Measurements from ENCODE around the gene KDM5A. TPM values are rescaled to one million over a fixed set of nuclear protein-coding genes. Genes with fewer than 3 reads are reported as not detected.

The KDM5A gene
- total RNA-seq, 1 experiment from 2014 or later: 56.9 TPM

DNA sequence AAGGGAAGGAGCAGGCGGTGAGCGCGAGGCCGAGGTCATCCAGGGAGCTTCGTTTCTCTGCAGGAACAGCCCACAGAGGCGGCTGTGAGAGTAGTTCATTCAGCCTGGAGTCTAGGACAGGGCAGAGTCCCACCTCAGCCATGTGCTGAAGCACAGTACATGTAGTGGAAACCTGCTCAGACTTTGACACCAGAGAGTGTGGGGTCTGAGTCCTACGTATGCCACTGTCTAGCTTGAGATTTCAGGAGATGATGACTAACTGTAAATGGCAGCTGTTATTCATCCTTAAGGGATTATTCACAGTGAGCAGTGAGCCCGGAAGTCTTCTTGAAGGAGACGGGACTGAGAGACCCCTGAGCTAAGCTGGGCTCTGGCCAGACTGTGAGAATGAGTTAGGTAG, 125.5 kb downstream of the KDM5A start:
- no peak overlapping the region for H3K56ac ChIP-seq (ENCODE audit: insufficient read length, low read depth, low read length)
- H3K18ac ChIP-seq (ENCODE audit: insufficient read length, low read depth, low read length): no peak overlapping the region
- Mint-ChIP-seq H3K27ac (no peak overlapping the region), H3K27me3 (ENCODE audit: low read depth) (peaks cover 6% of the 10 kb centered on the region), H3K36me3 (ENCODE audit: insufficient read depth in 1 of 3, low read depth in 3 of 3) (no peaks in the 10 kb centered on the region), H3K4me1 (peaks cover 4% of the 10 kb centered on the region in 2 experiments), H3K4me3 (no peak overlapping the region), H3K9me3 (peaks cover 0 to 2% of the 10 kb centered on the region in 2 experiments; a peak in 1 of 5 replicates)
- H4K5ac ChIP-seq (ENCODE audit: insufficient read length, low read depth, low read length): no peak overlapping the region
- H2AK5ac ChIP-seq (ENCODE audit: insufficient read length, low read length): no peak overlapping the region
- no peak overlapping the region for H4K8ac ChIP-seq (replicated peaks; ENCODE audit: insufficient read length, low read depth, low read length)
- WGBS (ENCODE audit: extremely low coverage, insufficient read length, low lambda C conversion rate): no CpG with 5 or more reads among the region's 9 CpGs
- no peak overlapping the region for H3K9ac ChIP-seq (ENCODE audit: extremely low read depth, insufficient read length, low read length)
- no peaks in the 10 kb centered on the region for H3K23me2 ChIP-seq (ENCODE audit: insufficient read length, low read depth, low read length, poor library complexity, severe bottlenecking)
- H3K9me3 ChIP-seq (ENCODE audit: control insufficient read depth, low read depth, low read length): no peaks in the 10 kb centered on the region
- H3K27ac ChIP-seq (ENCODE audit: insufficient read length, low read depth, low read length): no peak overlapping the region
- H3K4ac ChIP-seq (ENCODE audit: low read depth, low read length): no peak overlapping the region
- H2BK120ac ChIP-seq (ENCODE audit: low read depth, low read length, poor library complexity, severe bottlenecking): no peak overlapping the region
- no peaks in the 10 kb centered on the region for H4K20me1 ChIP-seq (ENCODE audit: control insufficient read depth, insufficient read depth, insufficient read length)
- H4K91ac ChIP-seq (ENCODE audit: insufficient read length, low read depth, low read length): no peak overlapping the region
- H2BK15ac ChIP-seq (ENCODE audit: low read depth, low read length): no peak overlapping the region
- H2BK20ac ChIP-seq (ENCODE audit: low read depth, low read length, poor library complexity, severe bottlenecking): no peak overlapping the region
- H2BK12ac ChIP-seq (ENCODE audit: insufficient read length, low read depth, low read length): no peak overlapping the region
- no peaks in the 10 kb centered on the region for H3K27me3 ChIP-seq (ENCODE audit: insufficient read depth, low read length)
- no peaks in the 10 kb centered on the region for H3K4me1 ChIP-seq (ENCODE audit: insufficient read depth, low read length)
- H2BK5ac ChIP-seq (ENCODE audit: insufficient read length, low read length): no peak overlapping the region
- H3T11ph ChIP-seq (ENCODE audit: low read length): no peak overlapping the region
- H3K14ac ChIP-seq (ENCODE audit: insufficient read depth, low read length): no peak overlapping the region
- H3K79me2 ChIP-seq (ENCODE audit: insufficient read depth, low read length): no peaks in the 10 kb centered on the region
- no peak for DNase-seq
- TF ChIP-seq, protein P1, sequence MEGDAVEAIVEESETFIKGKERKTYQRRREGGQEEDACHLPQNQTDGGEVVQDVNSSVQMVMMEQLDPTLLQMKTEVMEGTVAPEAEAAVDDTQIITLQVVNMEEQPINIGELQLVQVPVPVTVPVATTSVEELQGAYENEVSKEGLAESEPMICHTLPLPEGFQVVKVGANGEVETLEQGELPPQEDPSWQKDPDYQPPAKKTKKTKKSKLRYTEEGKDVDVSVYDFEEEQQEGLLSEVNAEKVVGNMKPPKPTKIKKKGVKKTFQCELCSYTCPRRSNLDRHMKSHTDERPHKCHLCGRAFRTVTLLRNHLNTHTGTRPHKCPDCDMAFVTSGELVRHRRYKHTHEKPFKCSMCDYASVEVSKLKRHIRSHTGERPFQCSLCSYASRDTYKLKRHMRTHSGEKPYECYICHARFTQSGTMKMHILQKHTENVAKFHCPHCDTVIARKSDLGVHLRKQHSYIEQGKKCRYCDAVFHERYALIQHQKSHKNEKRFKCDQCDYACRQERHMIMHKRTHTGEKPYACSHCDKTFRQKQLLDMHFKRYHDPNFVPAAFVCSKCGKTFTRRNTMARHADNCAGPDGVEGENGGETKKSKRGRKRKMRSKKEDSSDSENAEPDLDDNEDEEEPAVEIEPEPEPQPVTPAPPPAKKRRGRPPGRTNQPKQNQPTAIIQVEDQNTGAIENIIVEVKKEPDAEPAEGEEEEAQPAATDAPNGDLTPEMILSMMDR (conservative IDR thresholded peaks at IDR 0.05): no peak
- H2AFZ ChIP-seq (ENCODE audit: low read length): no peak overlapping the region
- no peak overlapping the region for H3K4me2 ChIP-seq (ENCODE audit: insufficient read depth, insufficient read length, low read length)
- no peak overlapping the region for H3K23ac ChIP-seq (ENCODE audit: insufficient read length, low read depth, low read length)
- H3K79me1 ChIP-seq (ENCODE audit: insufficient read depth, low read depth, low read length, poor library complexity, severe bottlenecking): no peaks in the 10 kb centered on the region

All from H9 (cell line).